ENCODE measurements around the gene YEATS4.

YEATS4 gene

DNA sequence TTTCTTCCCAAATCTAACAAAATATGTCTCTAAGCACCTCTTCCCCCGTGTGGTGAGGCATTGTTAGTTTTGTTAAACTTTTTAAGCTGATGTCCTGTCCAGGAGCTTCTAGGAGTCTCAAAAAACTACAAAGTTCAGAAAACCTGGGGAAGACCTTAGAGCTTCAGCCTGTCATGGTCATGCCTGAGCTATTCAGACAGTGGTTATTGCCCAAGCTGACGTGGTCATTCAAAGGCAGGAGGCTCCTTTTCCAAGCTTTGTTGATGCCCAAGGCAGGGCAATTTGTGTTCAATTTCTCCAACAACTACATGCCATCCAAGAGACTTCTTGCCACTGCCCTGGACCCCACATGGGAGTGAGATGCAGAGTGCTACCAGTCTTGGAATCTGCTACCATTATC is 17.1 kb upstream of the YEATS4 start:
- no peak for DNase-seq (ENCODE audit: low spot score)

DNA sequence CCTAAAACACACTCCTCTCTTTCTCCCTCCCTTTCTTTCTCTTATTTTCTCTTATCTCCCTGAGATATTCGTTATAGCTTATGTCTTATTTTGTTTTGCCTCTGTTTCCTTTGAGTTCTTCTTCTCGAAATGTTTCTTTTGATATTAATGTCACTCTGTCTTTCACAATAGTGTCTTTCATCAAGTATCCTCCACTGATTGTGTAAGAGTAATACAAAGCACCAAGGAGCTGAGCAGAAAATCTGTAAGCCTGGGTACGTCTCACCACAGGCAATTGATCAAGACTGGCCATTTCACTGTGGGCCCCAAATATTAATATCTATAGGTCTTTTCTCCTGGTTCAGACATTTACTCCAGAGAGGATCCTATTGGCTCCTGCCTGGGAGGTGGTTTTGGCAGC is 16.2 kb upstream of the YEATS4 start:
- DNase-seq (ENCODE audit: low spot score), result no peak

DNA sequence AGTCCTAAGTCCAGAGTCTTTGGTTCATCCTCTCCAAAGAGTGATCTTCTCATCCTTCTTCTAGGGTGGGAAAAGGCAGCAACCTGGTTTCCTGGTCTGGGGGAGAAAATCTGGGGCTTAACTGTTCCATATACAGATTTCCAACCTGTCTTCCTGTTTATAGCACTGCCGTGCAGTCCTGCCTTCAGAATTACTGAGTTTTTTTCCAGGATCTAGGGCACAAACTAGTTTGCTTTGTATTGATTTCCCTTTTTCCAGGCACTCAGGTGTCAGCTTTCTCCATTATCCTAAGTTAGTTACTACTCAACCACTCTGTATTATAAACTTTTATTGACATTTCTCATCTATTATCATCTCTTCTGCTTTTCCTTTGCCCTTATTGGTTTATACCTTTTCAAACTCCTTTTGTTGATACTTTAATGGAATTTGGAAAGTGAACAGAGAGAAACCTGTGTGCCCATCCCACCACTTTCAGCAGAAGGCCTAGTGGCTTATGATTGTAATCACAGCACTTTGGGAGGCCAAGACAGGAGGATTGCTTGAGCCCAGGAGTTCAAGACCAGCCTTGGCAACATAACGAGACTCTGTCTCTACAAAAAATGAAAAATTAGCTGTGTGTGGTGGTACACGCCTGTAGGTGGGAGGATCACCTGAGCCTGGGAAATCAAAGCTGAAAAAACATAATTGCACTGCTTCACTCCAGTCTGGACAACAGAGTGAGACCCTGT is 15.5 kb upstream of the YEATS4 start:
- DNase-seq (ENCODE audit: low spot score), result no peak

DNA sequence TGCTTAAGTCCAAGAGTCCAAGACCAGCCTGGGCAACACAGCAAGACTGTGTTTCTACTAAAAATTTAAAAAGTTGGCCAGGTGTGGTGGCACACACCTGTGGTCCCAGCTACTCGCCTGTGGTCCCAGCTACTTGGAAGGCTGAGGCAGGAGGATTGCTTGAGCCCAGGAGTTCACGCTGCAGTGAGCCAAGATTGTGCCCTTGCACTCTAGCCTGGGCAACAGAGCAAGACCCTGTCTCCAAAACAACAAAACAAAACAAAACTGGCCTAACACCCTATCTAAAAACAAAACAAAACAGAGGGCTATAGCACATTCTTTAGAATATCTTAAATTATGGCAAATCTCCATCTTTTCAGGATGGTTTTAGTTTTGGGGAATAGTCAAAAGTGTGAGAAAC is 14.5 kb upstream of the YEATS4 start:
- DNase-seq (ENCODE audit: low spot score), result no peak

DNA sequence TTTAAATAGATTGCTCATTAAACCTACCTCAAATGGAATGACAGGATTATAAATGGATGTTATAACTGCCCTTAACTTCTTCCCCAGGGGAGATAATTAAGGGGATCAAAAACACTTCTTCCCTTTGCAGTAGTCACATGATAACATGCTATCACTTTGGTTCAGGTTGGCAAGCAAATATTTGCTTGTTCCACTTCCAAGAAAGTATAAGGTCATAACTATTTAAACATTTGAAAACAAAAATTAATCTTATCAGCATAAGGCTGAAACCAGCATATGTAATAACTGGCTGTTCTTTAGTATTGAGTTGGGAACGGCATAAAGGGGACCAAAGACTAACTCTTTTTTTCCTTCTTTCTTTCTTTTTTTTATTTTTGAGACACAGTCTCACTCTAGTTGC is 13.8 kb upstream of the YEATS4 start:
- DNase-seq (ENCODE audit: low spot score), result no peak

DNA sequence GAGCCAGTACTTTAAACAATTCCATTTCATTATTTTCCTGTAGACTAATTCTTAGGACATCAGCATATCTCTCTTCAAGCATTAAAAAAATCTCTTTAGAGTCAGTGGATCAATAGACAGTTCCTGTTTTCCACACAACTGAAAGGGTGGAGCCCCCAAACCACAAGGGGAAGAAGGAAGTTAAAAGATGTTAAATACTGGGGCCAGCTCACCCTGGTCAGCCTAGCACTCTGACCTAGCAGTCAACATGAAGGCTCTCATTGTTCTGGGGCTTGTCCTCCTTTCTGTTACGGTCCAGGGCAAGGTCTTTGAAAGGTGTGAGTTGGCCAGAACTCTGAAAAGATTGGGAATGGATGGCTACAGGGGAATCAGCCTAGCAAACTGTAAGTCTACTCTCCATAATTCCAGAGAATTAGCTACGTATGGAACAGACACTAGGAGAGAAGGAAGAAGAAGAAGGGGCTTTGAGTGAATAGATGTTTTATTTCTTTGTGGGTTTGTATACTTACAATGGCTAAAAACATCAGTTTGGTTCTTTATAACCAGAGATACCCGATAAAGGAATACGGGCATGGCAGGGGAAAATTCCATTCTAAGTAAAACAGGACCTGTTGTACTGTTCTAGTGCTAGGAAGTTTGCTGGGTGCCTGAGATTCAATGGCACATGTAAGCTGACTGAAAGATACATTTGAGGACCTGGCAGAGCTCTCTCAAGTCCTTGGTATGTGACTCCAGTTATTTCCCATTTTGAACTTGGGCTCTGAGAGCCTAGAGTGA is 11.2 kb upstream of the YEATS4 start, which contains the start of gene LYZ:
Gene LYZ, plus strand, starts transcription at position 220 of the 777 bp plus-strand sequence. Its CDS starts 28 bp downstream, at position 248.
- DNase-seq (ENCODE audit: low spot score), result peak; percentile 53

DNA sequence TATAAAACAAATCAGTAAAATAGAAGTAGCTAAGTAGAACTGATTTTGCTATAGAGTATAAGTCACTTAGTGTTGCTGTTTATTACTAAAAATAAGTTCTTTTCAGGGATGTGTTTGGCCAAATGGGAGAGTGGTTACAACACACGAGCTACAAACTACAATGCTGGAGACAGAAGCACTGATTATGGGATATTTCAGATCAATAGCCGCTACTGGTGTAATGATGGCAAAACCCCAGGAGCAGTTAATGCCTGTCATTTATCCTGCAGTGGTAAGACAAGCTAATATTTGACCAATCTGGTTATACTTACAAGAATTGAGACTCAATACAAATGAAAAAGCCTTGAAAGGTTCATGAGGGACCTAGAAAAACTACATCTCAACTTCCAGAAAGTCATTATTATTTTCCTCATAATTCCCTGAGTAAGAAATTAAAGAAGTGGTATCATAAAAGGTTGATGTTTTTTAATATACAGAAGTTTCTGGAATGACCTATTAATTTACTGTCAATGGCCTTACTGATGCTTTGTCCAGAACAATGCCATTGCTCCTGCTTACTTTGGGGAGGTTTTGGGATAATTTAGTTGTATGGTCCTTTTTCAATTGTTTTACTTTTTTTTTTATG is 9.4 kb upstream of the YEATS4 start:
- no peak for DNase-seq (ENCODE audit: low spot score)

DNA sequence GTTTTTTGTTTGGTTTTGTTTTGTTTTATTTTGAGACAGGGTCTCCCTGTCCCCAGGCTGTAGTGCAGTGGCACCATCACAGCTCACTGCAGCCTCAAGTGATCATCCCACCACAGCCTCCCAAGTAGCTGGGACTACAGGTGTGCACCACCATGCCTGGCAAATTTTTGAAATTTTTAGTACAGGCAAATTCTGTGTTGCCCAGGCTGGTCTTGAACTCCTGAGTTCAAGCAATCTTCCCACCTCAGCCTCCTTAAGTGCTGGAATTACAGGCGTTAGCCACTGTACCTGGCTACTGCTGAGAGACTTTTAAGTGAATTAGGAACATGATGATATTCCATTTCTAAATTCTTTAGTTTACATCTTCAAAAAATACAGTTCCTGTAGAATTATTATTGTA is 8.8 kb upstream of the YEATS4 start:
- DNase-seq (ENCODE audit: low spot score), result no peak

DNA sequence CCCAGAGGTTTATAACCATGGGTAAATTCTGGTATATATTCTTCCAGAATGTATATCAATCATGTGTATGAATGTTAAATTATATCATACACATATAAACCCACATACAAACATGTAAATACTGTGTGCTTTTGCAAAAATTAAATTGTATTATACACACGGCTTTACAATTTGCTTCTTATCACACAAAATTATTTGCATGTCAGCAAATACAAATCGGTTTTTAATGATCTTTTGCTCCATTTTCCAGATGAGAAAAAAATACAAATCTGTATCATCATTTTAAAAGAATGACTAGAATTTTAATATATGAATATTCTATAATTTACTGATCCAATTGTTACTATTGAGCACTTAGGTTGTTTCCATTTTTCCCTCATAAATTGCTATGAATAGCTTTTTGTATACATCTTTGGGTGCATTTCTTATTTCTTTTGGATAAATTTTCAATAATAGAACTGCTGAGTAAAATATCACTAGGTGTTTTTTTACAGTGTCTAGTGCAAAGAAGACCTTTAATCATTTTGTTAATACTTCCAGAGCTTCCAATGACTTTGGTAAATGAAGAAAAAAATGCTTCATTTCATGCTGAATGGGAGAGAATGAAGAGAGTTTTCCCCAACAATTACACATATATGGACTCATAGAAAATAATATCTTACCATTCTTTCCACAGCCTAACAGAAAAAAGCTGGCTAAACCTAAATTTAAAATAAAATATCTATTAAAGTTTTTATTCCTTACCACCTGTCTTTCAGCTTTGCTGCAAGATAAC is 7.9 kb upstream of the YEATS4 start:
- no peak for DNase-seq (ENCODE audit: low spot score)

DNA sequence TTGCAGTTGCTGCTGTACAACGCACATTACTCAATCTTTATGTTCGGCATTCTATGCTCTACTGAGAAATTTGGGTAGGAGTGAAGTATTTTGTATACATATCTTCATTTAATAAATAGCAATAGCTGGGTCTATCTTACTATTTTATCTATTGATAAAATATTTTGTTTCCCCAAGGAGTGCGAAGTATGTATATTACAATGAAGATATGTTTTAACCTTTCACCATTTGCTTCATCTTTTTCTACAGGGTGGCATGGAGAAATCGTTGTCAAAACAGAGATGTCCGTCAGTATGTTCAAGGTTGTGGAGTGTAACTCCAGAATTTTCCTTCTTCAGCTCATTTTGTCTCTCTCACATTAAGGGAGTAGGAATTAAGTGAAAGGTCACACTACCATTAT is 6.6 kb upstream of the YEATS4 start:
- no peak for DNase-seq (ENCODE audit: low spot score)

DNA sequence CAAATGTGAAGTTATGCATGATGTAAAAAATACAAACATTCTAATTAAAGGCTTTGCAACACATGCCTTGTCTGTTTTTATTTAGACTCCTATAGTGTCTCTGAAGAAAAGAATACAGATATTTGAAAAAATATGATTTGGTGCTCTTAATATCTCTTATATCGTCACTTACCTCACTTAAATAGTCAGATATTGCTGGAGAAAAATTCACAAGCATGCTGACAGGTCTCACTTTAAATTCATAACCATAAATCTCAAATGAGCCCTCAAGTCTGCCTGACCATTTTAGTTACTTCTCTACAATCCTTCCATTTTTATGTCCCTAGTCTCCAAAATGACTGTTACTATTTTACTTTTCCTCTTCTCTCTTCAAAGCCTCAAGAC is 5.4 kb upstream of the YEATS4 start:
- DNase-seq (ENCODE audit: low spot score), result no peak

DNA sequence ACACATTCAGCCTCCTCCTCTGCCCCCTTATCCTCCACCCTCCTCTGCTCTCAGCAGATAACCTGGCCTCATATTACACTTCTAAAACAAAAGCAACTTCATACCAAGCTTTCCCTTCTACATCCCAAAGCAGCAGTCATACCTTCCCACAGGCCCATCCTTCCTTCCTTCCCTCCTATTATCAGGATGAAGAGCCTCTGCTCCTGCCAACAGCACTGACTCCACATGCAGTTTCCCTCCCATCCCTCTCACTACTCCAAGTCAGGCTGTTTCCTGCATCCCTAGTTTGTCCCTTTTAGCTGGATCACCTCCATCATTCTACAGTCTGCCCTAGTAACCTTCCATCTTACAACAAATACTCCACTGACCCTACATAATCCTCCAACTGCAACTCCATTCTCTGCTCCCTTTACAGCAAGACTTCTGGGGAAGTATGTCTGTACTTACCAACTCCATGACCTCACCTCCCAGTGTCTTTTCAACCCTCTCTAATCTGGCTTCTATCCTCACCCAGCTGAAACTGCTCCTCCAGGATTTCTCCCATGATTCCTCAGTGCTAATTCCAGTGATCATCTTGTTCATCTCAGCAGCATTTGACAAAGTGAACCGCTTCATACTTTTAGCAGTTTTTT is 4.9 kb upstream of the YEATS4 start:
- no peak for DNase-seq (ENCODE audit: low spot score)

DNA sequence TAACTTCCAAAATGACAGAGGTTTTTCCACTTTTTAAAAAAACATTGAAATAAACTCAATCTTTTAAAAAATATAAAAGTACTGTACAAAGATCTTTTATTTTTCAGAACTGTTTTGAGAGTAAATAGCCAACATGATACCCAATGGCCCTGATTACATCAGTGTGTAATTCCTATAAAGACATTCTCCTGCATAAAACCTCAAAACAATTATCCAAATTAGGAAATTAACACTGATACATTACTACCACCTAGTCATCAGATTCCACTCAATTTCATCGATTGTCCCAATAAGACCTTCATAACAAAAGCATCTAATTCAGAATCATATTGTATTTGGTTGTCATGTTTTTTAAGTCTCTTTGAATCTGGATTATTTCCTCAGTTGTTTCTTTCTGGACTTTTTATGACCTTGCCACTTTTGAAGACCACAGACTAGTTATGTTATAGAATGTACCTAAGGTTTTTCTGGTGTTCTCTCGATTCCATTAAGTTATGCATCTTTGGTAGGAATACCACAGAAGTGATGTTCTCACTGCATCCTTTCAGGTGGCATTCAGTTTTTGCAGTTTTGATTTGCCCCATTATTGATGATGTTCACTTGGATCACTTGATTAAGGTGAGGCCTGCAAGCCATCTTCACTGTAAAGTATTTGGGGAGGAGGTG is 4.0 kb upstream of the YEATS4 start:
- DNase-seq (ENCODE audit: low spot score), result no peak

DNA sequence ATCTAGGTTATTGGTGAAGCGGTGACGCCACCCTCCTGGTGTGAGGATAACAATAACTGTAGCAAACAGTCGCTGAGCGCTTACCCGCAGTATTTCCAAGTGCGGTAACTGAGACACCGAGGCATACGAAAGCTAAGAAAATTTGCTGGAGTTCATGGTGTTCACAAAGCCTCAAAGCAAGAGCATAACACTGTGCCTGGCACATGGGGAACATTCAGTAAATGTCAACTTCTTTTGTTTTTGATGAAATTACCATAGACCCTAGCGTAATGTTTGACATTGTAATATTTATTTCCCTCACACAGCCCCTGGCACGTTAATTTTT is 767 bp downstream of the YEATS4 start:
- DNase-seq (ENCODE audit: low spot score), result no peak

DNA sequence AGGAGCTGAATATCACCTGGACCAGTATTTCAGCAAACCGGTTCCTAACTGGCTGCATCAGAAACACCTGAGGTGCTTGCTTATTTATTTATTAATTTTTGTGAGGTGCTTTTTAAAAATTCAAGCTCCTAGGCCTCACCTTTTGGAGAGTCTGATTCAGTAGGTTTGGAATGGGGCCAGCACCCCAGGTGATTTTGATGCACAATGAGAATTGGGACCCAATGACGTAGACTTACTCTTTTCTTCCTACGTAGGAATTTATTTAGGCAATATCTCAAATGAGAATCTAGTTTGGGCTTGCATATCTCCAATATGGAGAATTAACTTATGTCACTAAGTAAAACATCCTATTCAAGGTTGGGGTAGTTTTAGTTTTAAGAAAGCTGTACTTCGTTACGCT is 7.3 kb downstream of the YEATS4 start:
- no peak for DNase-seq (ENCODE audit: low spot score)

DNA sequence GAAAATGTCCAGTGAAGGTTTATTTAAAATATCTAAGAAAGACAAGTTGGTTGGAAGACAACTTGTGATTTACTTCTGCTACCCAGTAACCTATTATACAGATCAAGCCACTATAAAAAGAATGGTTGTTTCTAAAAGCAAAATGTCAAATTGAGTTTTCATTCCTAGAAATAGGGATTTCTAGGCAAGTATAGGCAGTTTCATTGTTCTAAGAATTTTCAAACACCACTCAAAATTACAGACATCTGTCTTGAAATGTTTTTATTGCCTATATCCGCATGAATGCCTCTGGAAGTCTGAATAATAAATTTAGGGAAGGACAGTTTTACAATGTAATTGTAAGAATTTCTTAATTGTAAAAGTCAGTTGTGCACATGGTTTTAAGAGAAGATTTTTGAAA is 8.6 kb downstream of the YEATS4 start:
- DNase-seq (ENCODE audit: low spot score), result no peak

DNA sequence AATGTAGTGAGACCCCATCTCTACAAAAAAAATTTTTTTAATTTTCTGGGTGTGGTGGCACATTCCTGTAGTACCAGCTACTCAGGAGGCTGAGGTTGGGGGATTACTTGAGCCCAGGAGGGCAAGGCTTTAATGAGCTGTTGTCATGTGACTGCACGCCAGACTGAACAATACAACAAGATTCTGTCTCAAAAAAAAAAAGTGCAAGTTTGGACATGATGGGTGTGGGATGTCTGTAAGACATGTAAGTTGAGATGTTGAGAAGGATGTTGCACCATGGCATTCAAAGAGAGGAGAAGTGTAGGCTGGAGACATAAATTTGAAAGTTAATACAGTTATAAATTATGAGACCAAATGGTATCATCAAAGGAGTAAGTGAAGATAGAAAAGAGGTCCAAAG is 23.5 kb downstream of the YEATS4 start:
- no peak for DNase-seq (ENCODE audit: low spot score)

DNA sequence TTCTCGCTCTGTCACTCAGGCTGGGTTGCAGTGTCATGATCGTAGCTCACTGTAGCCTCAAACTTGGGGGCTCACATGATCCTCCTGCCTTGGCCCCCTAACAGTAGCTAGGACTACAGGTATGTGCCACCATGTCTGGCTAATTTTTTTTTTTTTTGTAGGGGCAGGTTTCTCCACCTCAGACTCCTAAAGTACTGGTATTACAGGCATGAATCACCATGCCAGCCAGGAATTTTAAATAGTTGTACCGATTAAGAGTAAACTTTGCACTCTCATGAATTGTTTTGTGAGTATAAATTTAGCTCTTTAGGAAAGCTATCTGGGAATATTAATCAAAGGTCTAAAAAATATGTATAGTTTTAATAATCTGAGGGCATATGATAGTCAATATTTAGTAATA is 25.5 kb downstream of the YEATS4 start:
- no peak for DNase-seq (ENCODE audit: low spot score)

DNA sequence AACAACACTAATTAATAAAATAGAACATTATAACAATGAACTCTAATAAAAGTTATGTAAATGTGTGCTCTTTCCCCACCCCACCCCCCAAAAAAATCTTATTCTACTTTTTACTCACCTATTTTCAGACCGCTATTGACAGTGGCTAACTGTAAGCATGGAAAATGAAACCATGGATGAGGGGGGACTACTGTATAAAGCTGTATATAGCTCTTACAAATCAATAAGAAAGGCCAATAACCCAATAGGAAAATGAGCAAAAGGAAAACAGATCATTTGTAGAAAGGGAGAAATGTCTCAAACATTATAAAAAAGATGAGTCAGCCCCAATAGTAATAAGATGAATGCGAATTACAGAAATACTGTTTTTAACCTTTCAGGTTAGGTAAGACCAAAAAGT is 27.4 kb downstream of the YEATS4 start:
- DNase-seq (ENCODE audit: low spot score), result no peak

DNA sequence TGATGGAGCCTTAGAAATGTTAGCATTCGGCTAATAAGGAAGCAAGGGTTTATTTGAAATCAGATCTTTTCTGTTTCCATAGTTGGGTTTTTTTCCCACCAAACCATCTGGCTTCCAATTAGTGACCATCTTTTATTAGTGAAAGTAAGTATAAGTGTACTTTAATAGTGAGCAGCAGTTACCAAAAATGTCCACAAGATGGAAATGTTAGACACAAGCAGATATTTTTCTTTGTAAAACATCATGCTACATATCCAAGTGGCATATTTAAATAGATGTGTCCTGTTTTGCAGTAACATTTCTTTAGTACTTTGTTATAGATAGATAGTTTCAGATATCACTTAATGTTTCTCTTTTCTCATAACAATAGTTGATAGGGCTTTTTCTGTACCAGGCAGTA is 28.8 kb downstream of the YEATS4 start:
- peak; percentile 59 for DNase-seq (ENCODE audit: low spot score)

DNA sequence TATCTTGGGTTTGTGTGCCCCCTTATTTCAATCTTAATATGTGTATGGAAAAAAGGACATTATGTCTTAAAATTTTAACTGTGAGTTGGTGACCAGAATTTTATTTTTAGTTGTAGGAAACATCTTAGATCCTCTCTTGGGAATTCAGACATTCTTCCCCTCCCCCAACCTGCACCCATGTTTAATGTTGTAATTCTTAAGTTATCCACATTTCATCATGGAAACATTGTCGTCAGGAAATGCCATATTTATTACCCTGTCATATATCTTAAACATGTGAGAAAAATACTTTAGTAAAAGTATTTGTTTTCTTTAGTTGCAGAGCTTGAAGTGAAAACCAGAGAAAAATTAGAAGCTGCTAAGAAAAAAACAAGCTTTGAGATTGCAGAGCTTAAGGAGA is 30.3 kb downstream of the YEATS4 start:
- no peak for DNase-seq (ENCODE audit: low spot score)

Measured in Ammon's horn (tissue), 1 donor.